ENCODE data around the gene SFMBT1.

SFMBT1 gene

DNA sequence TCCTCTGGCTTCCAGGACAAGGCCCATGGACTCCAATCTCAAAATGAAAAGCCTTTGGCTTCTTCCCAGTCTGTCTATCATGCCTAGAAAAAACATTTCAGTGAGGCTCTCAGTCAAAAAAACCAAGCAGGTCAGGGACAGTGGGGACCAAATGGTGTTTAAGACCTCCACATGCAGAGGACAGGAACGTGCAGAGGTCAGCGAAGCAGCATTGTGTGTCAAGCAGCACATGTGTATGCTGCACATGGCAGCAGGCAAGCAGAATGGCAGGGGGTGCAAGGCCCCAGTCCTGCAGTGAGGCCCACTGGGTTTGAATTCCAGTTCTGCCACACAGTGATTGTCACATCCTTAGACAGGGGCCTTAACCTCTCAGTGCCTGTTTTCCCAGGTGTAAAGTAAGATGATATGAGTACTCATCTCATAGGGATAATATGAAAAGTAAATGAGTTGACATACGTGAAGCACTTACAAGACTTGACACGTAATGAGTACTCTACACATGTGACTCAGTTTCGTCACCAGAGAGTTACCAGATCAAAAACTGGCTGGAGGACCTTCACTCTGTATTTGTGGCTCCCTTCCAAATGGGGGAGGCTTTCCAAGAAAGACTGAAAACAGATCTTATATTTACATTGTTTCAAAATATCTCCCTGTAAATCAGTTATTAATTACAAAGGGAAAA is 159.7 kb downstream of the SFMBT1 start:
- no peak for DNase-seq (ENCODE audit: low read depth)

DNA sequence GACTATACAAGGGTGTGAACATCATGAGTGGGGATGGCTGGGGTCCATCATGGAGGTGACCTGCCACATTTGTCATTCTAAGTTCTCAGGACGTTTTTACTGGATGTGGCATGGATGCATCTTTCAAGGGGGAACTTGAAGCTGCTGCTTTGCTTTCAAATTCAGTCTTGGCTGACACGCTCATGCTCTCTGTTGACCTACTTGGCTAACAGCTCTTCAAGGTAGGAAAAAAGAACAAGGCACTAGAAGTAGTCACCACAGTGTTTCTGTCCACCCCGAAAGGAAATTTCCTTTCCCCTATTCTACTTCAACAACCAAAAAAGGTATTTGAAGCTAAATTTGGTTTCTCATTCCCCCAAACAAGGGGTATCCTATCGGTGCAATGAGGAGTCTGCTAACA is 163.5 kb downstream of the SFMBT1 start:
- DNase-seq (ENCODE audit: low read depth): no peak

DNA sequence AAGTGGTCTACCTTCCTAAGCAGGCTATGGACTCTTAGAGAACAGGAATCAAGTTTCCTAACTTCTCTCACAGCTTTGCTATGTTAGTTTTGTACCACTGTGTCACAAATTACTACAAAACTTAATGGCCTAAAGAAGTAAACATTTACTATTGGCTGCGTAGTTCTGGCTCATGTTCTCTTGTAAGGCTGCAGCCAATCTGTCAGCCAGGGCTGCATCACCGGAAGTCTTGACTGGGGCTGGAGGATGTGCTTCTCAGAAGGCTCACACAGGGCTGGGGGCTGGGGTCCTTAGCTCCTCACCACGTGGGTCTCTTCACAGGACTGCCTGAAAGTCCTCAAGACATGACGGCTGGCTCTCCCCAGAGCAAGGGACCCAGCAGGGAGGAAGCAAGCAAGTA is 164.0 kb downstream of the SFMBT1 start:
- DNase-seq (ENCODE audit: low read depth): no peak

DNA sequence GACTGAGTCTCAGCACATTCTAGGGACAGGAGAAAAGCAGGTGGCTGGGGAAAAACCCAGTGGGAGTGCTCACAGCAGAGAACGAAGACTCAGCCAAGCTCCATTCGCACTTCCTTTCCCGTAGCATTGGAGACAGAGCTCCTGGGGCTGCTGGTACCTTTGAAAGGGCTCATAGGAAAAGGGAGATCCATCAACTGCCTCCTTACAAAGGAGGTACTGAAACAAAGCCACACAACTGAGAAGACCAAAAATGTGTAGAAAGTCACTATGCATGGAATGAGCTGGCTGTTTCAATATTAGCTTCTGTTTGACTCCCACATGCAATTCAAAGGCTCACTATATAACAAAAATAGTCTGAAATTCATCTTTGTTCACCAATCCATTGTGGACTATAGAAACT is 165.4 kb downstream of the SFMBT1 start:
- DNase-seq (ENCODE audit: low read depth): no peak

DNA sequence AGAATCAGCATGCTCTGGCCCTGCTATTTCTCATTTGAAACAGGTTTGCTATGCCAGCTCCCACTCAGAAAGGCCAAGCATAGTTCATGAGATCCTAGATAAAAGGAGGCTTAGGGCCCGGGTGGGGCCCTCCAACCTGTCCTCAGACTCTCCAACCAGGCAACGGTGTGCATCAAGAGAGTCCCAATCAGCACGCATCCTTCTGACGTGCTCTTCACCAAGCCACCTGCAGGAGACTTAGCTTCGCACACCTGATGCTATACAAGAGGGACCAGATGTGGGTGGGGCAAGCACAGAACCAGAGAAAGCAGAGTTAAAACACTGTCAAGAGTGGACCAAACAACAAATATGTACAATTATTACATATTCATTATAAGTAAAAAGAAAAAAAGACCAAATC is 165.8 kb downstream of the SFMBT1 start:
- no peak for DNase-seq (ENCODE audit: low read depth)

DNA sequence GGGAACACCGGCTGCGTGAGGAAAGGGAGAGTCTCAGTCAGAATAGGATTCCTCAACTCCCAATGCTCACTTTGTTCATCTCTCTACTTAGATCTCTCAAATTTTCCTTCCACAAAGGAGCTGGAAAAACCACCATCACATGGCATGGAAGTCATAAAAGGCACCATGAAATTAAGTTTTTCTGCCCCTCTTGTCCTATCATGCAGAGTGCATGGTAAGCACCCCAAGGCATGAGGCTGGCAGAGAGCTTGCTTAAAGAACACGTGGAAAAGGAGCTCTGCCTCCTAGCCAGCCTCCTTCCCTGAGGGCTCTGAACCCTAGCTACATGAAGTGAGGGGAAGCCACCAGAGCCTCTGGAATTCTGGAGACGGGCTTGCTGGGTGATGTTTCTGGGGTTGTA is 166.3 kb downstream of the SFMBT1 start:
- DNase-seq (ENCODE audit: low read depth): no peak

DNA sequence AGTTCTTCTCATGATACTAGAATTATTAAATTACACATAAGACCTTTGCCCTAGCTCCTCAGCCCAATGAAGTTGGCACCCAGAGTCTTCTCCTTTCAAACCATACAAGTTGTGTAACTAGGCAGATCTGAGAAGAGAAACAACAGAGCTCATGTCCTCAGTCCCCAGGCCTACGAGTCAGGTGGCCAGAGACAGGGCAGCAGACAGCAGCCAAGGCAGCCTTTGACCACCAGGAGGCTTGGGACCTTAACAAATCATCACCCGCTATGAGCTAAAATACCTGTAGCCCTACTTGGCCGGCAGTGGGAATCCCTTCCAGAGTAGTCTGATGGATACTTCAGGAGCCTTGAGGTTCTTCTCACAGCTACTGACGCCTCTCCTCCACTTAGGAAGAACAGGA is 166.8 kb downstream of the SFMBT1 start:
- DNase-seq (ENCODE audit: low read depth): peak; percentile 10

DNA sequence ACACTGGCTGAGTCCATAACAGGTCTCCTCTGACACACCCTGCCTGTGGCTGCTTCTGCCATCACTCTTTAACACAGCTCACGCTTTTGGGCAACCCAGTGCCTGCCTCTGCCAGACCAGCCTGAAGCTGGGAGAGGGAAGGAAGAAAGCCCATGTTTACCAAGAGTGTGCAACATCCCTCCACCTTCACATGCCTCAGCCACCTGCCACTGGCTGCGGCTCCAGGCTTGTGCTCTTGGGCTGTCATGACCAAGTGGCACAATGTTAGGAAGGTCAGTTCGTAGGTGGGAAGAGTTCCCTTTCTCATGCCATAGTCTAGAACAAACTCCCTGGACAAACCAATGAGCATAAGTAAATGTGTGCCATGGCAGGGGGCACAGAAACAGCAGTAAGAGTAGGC is 168.8 kb downstream of the SFMBT1 start:
- no peak for DNase-seq (ENCODE audit: low read depth)

DNA sequence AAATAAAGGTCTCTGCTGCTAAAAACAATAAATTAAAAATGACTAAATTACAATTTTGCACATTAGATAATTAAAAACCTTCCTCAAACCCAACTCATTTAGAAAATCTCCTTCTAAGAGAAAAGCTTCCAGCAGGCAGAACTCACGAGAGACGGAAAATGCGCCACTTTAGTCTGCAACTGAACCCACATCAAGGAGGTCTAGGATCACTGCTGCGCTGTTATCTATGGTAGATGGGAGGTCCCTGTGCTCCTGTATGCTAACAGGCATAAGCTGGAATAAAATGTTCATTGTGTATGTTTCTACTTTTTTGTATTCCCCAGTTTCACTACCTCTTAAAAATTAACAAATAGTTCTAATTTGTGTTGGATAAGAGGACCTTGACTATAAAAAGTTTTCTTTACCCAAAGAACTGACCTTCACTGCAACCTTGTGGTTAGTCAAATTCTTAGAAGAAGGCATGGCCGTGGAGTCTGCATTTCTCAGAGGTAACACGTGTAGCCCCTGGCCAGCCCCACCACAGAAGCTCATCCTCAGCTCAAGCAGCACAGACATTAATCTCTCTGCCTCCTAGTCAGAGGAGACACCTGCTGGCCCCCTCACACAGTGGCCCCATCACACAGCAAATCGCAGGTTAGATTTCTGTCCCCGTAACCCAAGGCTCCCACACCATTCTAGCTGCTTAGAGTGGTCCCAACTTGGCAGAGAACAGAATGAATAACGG is 170.8 kb downstream of the SFMBT1 start:
- no peak for DNase-seq (ENCODE audit: low read depth)

DNA sequence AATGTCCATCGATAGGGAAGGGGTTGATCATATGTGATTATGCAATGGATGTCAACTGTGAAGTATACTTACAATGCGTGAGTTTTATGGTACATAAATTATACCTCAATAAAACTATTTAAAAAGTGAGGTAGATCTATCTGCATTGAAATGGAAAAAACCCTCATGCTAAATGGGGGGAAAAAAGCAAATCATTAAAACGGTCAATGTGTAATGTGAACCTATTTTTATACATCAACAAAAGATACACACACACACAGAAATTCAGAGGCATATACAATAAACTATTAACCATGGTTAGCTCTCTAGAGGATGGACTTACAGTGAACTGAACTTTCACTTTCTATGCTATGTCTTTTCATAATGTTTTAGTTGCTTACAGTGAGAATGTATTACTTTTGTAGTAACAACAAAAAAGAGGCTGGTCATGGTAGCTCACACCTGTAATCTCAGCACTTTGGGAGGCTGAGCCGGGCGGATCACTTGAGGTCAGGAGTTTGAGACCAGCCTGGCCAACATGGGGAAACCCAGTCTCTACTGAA is 171.6 kb downstream of the SFMBT1 start:
- no peak for DNase-seq (ENCODE audit: low read depth)

DNA sequence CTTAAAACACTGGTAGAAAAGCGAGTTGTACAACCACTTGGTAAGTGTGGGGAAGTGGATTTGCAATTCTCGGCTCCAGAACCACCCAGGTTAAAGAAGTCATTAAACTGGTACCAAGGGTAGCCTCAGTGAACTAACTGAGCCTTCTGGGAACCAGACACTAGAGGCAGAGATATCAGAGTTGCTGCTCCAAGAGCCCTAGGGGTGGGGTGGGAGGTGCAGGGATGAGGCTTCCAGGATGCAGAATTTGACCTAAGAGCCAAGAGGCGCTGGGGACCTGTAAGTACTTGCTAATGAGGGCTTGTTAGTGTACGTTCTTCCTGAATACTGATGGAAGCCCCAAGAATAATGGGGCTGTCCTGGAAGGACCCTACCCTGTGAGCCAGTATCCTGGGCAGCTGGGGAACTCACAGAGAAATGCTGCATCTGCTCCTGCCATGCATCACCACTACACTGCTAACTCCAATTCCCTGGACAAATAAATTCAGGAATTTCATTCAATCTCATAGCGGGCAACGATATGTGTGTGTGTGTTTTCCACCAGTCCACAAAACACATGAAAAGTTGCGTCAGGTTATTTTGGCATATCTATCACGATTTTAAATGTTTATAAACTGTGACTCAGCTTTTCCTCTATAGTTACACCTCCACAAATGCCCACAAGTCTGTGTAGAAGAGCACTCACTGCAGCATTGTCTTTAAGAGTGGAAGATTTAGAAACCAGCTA is 172.3 kb downstream of the SFMBT1 start:
- DNase-seq (ENCODE audit: low read depth): peak; percentile 36

DNA sequence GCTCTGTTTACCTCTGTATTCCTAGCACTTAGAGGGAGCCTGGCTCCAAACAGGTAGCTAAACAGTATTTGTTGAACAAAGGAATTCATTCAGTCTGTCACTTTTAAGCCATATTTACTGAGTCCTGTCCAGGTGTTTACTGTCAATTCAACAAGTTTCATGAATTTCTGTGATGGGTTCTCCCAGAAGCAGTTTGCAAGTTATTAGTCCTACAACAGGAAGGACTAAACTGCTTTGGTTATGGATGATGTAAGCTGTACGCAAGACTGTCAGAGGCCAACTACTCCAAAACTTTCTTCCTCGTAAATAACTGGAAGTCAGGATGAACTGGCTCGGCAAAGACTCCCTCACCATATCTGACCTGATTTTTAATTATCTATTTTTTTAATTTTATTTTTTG is 173.6 kb downstream of the SFMBT1 start:
- DNase-seq (ENCODE audit: low read depth): no peak

DNA sequence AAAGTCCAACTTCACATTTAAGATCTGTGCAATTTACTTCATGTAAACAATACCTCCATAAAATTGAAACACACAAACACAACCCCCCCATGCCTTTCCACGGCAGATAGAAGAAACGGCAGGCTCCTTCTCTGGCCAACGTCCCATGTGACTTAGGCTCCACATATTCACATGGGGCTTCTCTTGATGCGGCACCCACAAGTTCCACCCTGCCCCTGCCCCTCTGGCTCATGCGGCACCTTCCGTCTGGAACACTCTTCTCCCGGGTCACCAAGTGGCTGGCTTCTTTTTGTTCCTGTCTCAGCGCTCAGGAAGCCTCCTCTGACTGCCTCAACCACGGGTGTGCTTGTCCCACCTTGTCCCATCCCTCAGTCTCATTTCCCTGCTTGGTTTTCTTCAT is 174.1 kb downstream of the SFMBT1 start:
- no peak for DNase-seq (ENCODE audit: low read depth)

DNA sequence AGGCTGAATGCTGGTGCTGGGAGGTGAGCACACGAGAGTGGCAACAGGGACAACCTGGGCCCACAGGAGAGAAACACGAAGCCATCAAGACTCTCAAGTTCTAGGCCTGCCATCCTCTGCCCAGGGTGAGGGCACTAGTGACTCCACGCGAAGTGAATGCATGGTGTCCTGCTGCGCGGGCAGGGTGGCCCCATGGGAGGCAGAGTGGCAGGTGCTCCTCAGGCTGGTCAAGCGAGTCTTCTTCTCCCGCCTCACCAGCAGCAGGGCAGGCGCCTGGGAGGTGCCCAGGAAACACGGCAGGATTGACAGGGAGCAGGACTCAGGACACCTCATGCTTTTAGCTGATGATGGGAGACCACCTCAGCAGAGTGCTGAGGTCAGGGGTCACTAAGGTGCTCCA is 175.4 kb downstream of the SFMBT1 start:
- DNase-seq (ENCODE audit: low read depth): no peak

DNA sequence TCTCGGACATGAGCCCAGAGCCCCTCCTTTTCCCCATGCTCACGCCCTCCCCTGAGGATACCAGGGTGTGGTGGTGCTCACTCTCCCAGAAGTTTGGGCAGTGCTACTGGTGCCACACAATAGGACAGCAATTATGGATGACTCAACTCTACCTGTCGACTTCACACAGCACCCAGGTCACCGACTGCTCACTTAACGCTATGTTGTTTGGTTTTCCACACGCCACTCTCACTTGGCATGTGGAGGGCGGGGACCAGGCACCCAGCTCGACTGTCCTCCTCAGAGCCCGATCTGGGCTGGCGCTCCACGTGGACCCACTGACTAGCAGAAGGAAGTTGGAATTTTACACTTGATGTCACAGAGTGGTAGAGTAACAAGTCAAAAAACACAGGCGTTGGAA is 179.4 kb downstream of the SFMBT1 start:
- DNase-seq (ENCODE audit: low read depth): no peak

DNA sequence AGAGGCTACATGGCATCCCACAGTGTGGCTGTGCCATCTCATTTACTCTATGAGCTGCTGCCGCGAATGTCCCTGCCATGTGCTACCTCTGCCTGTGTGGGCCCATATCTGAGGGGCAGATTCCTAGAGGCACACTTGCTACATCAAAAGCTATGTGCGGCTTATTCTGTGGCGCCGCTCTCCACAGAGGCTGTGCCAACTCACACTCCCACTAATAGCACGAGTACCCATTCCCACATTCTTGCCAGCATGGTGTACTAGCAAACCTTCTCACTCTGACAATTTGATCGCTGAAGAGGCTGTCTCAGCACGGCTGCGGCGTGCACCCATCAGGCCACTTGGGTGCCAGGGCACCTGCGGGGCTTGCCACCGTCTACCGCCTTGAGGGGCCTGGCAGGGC is 179.9 kb downstream of the SFMBT1 start:
- DNase-seq (ENCODE audit: low read depth): no peak

DNA sequence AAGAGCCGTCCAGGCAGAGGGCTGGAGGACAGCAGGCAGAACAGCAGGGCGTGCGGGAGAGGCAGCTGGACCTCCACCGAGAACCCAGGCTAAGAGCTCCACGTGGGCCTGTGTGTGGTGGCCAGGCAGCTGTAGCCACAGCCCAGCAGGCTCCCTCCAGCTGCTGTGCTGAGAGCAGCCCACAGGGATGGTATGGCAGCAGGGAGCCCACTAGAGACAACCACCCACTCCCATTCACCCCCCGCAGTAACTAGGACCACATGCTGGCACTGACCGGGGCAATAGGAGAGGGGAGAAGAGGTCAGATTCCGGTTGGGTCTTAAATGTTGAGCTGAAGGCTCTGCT is 185.5 kb downstream of the SFMBT1 start:
- DNase-seq (ENCODE audit: low read depth): no peak

DNA sequence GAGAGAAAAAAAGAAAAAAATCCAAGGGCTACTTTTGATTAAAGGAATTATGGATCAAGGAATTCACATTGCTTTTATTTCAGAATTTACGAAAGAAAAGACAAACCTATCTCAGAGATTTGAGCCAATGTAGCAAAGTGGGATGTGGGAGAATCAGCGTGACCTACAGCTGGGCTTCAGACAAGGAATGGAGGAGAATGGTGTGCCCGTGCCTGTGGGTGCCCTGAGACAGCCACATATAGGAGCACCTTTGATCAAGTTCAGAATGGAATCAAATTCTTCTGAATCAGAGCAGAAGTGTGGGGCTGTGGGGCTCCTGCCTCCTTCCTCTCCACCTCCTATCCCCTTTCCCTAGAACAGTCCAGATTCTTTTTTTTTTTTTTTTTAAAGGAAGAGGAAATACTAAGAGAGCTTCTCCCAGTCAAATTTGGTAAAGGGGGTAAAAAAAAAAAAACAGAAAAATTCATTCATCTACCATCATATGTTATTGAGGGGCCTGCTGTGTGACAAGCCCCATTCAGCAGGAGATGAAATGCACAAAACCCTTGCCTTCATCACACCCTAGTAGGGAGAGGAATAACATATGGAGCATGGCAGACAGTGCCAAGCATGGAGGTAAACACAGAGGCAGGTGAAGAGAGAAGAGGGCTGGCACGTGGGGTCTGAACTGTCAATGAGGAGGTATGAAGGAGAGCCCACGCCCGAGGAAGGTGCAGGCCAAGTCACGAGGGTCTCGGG is 186.0 kb downstream of the SFMBT1 start:
- no peak for DNase-seq (ENCODE audit: low read depth)

DNA sequence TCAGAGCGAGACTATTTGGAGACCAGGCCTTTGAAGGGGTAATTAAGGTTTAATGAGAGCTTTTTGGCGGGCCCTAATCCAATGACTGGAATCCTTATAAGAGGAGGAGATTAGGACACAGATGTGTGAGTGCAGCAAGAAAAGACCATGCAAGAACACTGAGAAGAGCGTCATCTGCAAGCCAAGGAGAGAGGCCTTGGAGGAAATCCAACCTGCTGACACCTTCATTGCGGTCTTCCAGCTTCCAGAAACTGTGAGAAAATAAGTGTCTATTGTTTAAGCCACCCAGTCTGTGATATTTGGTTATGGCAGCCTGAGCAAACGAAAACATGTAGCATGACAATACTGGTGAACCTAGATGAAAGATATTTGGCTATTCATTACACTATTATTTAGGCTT is 188.0 kb downstream of the SFMBT1 start:
- DNase-seq (ENCODE audit: low read depth): no peak

DNA sequence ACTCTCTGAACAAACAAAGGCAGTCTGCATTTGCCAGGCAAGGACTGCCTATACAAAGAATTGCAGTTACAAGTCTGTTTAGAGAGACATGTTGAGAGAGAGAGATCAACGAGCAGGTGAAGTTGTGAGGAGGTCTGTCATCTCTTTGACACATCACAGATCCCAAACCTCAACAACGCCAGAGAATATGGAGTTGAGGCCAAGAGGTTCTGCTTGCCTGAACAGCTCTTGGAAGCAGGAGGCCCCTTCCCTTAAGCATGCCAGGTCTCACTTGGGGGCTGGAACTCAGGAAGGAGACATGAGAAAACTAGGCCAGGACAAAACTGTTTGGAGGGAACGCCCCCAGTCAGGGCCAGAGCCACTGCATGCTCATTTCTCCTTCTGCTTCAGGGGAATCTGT is 188.7 kb downstream of the SFMBT1 start:
- no peak for DNase-seq (ENCODE audit: low read depth)

DNA sequence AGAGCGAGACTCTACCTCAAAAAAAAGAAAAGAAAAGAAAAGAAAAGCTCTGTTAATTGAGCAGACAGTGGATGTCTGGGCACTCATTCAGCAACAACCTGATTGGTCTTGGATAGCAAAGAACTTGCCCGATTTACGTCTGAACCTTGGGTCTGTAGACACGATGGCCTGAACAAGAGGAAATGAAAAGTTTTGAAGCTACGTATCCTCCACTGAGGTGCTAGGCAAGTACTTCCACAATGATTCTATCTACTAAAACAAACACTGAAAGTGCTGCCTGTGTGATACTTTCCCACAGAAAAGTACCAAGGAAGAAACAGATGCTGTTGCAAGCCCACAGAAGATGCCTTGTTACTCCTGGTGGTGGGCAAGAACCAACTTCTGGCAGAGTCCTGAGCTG is 189.2 kb downstream of the SFMBT1 start:
- no peak for DNase-seq (ENCODE audit: low read depth)

DNA sequence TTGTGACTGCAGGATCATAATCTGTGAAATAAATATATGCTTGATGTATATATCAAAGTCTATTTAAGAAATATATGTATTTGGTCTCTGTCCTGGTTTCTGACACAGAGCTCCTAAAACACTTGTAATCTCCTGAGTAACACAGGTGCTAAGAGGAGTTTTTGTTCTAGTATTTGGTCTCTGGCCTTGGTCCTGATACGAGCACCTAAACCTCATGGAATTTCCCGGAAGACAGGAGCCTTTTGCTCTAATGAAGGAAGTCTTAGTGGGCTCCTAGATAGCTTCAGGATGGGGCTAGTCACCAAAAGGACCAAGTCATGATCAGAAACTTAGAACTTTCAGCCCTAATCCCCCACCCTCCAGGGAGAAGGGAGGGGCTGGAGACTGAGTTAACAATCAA is 191.9 kb downstream of the SFMBT1 start:
- no peak for DNase-seq (ENCODE audit: low read depth)
